Measurements from ENCODE around the gene YPEL2.

Gene YPEL2

DNA sequence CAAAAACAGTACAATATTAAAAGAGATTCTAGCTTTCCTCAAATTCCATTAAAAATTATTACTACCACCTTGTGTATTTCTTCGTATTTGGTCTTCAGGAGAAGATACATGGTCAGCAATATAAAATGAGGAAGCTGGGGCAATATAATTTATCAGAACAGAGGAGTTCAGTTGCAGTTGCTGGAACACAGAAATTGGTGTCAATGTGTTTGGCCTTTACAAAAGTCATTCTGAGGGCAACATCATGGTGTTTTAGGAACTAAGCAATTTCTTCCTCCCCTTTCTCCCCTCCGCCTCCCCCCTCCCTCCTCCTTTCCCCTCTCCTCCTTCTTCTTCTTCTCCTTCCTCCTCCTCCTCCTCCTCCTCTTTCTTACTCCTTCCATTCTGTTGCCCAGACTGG, 102.1 kb downstream of the YPEL2 start:
- DNase-seq (ENCODE audit: low read depth in 2 of 2) = no peak

DNA sequence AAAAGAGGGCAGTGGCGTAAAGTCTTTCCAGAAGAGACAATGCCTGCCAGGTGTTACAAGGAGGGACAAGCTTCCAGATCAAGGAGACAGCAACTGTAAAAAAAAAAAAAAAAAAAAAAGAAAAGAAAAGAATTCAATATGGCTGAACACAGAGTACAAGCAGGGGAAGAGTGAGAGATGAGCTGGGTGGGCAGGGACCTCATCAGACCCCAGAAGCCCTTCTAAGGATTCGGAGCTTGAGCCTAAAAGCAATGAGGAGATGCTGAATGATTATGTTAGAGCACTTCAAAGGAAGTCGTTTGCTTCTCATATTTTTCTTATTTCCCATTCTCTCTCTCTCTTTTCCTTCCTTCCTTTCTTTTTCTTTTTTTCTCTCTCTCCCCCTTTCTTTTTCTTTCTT, 103.0 kb downstream of the YPEL2 start:
- DNase-seq (ENCODE audit: low read depth in 2 of 2) = no peak

DNA sequence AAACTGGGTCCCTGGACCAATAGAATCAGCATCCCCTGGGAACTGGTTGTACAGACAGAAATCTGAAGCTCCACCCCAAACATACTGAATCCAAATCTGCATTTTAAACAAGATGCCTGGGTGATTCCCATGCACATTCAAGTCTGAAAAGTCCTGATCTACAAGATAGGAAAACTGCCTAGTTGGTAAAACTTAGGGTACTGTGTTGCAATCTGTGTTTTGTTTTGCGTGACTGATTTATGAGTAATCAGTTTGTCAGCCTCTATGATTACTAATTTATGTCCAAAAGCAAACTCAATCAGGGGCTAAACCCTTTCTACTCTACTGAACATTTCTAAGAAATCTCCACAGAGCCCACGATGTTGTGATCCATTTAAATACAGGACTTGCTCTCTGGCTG, 103.8 kb downstream of the YPEL2 start:
- DNase-seq (ENCODE audit: low read depth in 2 of 2) = no peak

DNA sequence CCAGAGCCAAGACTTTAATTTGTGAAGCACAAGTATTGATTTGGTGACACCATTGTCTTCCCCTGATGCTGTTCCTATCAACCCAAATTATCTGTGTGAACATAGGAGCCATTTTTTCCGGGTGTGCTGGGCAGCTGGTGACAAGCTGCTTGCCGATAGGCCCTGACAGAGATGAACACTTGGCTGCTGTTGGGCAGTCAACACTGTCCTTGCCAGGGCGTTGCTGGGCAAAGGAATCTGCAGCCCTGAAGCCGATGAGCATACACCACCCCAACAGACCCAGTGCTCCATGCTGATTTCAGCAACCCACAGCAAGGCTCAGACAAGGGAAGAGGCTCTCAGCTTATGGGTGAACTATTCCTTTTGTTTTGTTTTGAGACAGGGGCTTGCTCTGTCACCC, 105.4 kb downstream of the YPEL2 start:
- DNase-seq (ENCODE audit: low read depth in 2 of 2) = no peak

DNA sequence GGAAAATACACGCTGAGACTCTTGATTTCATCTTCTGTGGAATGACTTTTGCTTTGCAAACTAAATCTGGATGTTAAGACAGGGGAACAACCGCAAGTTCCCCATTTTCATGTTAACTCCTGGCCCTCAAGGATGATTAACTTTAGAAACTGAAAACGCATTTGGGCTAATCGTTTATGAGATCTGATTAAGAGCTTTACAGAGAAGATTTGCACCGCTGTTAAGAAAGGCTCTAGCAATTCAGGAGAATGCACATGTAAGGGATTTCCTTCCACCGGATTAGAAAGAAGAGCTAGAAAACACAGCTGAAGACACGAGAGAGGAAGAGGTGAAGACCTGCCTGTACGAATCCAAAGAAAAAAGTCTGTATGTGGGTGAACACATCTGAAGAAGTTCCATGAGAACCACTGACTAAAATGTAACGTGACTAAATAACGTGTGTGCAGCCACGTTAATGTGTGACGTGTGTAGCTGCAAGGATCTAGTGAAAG, 106.4 kb downstream of the YPEL2 start:
- DNase-seq (ENCODE audit: low read depth in 2 of 2) = no peak

DNA sequence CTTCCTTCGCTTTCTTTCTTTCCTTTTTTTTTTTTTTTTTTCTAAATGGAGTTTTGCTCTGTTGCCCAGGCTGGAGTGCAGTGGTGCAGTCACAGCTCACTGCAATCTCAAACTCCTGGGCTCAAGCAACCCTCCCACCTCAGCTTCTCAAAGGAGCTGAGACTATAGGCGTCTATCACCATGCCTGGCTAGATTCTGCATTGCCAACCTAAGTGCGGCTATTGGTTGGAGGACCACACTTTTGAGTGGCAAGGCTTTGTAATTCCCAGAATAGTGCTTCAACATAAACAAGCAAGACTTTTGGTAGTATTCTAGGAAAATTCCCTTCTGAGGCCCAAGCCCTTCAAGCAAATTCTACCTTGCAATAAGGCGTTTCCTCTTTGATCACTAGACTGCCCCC, 107.8 kb downstream of the YPEL2 start:
- DNase-seq (ENCODE audit: low read depth in 2 of 2) = no peak

DNA sequence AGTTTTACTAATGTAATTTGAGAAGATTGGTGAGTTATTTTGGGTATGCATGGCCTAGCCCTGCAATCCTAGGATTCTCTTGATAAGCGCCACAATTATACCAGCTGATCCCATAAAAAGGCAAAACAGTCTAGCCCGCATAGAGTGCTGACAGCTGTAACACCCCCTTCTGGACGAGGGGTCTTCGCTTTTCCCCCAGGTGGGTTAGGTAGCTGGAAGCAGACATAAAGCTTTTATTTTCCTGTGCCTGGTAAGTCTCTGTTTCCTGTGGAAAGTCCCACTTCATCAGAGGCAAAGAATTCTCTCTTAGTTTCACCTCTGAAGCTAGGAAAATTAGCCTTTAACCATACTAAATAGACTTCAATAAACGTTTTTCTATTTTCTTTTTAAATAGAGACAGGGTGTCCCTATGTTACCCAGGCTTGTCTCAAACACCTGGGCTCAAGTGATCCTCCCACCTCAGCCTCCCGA, 108.3 kb downstream of the YPEL2 start:
- DNase-seq (ENCODE audit: low read depth in 2 of 2) = no peak

DNA sequence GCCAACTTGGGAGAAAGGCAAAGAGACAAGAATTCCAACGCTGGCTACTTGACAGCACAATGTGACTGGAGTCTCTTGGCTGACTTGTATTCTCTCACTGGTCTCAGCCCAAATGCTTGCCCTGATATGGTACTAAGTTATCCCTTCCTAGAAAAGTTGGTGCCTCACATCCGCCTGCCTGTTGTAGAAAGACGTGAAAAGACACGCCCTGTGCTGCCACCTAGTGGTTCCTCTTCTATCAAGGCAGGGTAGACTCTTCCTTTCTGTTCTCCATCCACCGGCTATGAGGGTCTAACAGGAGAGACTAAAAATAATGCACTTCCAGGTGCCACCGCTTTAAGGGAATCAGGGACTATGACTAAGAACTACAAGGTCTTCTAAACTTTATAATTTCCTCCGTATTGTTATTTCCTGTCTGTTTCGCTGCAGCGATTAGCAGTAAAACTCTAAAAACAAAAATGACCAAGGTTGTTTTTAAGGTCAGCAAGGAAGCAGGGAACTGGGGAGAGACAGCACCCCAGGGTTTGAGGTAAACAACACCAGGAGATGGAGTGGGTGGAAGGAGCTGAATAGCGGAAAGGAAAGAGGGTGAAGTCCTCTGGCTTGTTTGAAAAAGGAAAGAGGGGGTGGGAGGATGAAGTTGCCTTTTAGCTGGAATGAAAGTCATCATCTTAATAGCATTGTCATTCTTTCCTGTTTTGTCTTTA, 109.5 kb downstream of the YPEL2 start:
- peak; percentile 74 to 85 for DNase-seq (ENCODE audit: low read depth in 2 of 2)

DNA sequence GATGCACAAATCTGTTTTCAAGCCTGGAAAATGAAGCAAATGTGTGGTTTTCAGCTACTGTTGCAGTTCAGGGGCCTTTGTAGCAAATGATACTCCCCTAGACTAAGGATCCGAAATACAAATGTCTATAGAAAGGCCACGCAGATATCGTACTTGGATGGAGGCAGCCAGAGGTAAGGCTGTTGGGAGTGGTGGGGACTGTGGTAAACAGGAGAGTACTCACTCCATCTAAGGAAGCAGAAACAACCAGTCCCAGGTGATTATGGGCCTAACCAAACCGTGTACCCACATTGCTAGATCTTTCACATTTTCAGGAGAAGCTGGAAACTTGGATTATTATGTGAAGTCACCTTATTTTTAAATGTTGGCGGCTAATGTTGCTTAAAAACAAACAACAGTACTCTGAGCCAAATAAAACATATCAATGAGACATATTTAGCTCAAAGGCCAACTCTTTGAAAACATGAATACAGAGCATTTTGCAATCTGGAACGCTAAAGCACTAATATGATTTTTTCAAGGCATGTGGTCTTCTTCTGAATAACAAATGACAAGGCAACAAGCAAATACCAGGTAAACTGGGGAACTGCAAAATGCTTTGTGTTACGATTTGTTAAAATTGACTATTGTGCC, 110.1 kb downstream of the YPEL2 start:
- no peak for DNase-seq (ENCODE audit: low read depth in 2 of 2)

DNA sequence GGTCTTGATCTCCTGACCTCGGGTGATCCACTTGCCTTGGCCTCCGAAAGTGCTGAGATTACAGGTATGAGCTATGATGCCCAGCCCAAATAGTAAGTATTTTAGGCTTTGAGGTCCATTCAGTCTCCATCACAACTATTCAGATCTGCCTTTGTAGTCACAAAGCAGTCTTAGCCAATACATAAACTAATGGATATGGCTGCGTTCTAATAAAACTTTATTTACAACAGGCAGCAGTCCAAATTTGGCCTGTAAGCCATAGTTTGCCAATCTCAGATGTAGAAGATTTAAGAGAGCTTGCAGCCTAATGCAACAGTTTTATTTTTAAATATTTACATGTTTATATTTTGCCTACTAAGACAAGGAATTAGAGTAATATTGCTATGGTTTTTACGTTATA, 111.7 kb downstream of the YPEL2 start:
- no peak for DNase-seq (ENCODE audit: low read depth in 2 of 2)
